GM21390 (cell line): ENCODE results near the gene EAPP.
"Not testable (repeated sequence)": the region's sequence is repeated elsewhere in the genome, so short reads cannot be mapped to it uniquely, and the experiment has no call there.

Experiments
- ATAC-seq: cut with Tn5 transposase; IDR thresholded peaks from one replicate; pipeline ENCODE4 v1.9.1; 2021; ENCODE audit not compliant: unreplicated experiment

The EAPP gene

DNA sequence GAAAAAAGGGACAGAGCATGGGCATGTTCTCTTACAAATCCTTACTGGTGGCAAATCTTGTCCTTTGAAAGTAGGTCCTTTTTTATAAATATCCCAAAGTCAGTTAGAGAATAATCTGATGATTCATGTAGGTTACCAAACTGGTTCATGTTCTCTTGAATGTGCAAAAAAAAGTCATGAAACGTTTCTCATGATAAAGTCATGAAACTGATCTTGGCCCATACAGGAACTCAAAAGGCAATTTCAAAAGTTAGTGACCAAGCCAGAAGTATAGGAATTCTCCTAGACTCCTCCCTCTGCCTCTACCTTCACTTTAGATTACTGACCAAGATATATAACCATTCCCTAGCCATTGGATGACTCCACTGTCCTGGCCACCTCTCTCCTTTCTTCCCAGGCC, 50.2 kb downstream of the EAPP start:
- ATAC-seq = no peak

DNA sequence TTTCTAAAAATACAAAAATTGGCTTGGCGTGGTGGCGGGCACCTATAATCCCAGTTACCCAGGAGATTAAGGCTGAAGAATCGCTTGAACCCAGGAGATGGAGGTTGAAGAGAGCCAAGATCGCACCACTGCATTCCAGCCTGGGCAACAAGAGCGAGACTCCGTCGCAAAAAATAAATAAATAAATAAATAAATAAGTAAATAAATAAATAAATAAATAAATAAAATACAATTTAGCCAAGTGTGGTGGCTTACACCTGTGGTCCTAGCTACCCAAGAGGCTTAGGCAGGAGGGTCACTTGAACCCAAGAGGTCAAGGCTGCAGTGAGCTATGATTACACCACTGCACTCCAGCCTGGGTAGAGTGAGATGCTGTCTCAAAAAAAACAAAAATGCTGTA, 51.0 kb downstream of the EAPP start:
- no peak for ATAC-seq

DNA sequence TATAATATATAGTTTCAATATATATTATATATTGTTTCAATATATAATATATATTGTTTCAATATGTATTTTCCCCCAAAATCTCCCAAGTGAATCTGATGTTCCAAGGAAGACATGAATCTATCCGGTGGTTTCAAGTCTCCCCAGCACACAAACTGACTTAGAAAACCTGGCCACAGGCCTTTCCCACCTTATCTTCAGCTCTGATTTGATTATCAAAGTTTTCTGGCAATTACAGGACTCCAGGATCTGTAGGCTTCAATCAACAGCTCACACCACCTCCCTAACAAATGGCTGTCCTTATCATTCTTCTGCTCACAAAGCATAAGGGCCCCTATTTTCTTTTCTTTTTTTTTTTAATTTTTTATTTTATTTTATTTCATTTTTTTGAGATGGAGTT, 54.8 kb downstream of the EAPP start:
- ATAC-seq = no peak

- ATAC-seq = no peak
Observed at GRCh38 chr14:34482463-34482862, 57.0 kb downstream of the EAPP start.

DNA sequence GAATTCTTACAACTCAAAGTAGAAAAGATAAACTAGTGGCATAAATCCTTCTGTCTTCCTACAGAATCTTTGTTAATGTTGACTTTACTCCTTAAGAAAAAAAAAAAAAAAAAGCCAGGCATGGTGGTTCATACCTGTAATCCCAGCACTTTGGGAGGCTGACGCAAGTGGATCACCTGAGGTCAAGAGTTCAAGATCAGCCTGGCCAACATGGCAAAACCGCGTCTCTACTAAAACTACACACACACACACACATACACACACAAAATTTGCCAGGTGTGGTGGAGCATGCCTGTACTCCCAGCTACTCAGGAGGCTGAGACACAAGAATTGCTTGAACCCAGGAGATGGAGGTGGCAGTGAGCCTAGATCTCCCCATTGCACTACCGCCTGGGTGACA, 59.8 kb downstream of the EAPP start:
- ATAC-seq = no peak

- no peak for ATAC-seq
Observed at GRCh38 chr14:34478261-34478660, 61.2 kb downstream of the EAPP start.

GRCh38 chr14:34476036-34476435, 63.5 kb downstream of the EAPP start:
- not testable (repeated sequence) for ATAC-seq

- no peak for ATAC-seq
Observed at GRCh38 chr14:34475163-34475562, 64.3 kb downstream of the EAPP start.

DNA sequence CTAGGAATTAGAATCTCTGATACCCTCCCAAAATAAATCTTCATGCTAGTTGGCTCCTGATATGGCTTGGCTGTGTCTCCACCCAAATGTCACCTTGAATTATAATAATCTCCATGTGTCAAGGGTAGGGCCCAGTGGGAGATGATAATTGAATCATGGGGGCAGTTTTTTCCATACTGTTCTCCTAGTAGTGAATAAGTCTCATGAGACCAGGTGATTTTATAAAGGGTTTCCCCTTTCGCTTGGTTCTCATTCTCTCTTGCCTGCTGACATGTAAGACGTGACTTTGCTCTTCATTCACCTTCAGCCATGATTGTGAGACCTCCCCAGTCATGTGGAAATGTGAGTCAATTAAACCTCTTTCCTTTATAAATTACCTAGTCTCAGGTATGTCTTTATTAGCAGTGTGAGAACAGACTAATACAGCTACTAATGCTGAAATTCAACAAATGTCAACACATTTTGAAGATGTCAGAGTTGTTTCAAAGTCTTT, 65.3 kb downstream of the EAPP start:
- no peak for ATAC-seq

DNA sequence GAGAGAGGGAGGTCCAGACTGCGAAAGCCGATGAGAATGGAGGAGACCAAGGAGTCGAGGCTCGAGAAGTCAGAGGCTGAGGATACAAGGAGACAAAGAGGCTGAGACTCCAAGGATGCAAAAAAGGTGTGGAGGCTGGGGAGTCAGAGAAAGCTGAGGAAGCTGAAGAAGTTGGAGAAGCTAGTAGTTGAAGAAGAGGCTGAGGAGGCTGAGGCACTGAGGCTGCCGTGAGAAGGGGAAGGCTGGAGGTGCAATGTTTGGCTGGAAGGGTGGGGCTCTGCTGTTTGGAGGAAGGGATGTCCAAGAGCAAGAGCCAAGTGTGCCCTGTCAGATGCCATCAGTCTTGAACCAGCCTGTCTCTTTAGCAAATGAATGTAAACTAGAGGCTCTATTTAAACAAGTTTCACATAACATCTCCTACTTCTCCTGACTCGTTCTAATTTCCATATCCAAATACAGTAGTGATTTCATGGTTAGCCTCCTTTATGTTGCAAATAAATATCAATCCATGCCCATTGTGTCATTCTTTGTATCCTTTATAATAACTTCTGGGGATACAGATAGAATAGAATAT, 66.7 kb downstream of the EAPP start:
- no peak for ATAC-seq

GRCh38 chr14:34470319-34470718, 69.2 kb downstream of the EAPP start:
- no peak for ATAC-seq

- ATAC-seq = no peak
Observed at GRCh38 chr14:34466691-34467090, 72.8 kb downstream of the EAPP start.
